Panc1 (cell line): ENCODE data around the gene ZBTB7B. TPM values are rescaled to one million over a fixed set of nuclear protein-coding genes. Genes with fewer than 3 reads are reported as not detected.

Experiments
- ATAC-seq: fragments of 200-7000 bp; cut with Tn5 transposase; 2 replicates; pipeline ENCODE4 v1.9.1; 2020; ENCODE audit warnings: mild to moderate bottlenecking, moderate library complexity
- BruUV-seq: library from RNA; stranded (reverse); fragments of 400-500 nt; replicated peaks from 2 replicates; lab custom pipeline; 2021; lab: Mats Ljungman, UMichigan
- CTCF ChIA-PET: fragments of 300-600 bp; sonication (Branson Sonifier 250); formaldehyde crosslinking; loops from one replicate; lab custom pipeline; 2022; ENCODE audit warnings: antibody characterized with exemption; lab: Charles Lee
- POLR2A ChIA-PET: fragments of 300-600 bp; sonication (Branson Sonifier 250); formaldehyde crosslinking; loops from one replicate; lab custom pipeline; 2022; ENCODE audit warnings: antibody characterized with exemption; lab: Charles Lee
- DNase-seq: peaks from one replicate; pipeline ENCODE4 v3.0.0-alpha.2; 2010; ENCODE audit warnings: low read depth, low spot score
- H3K27ac ChIP-seq: 2 replicates; pipeline ENCODE4 v1.5.1; 2011; ENCODE audit warnings: mild to moderate bottlenecking, low read length, inconsistent platforms
- H3K27me3 ChIP-seq: fragments of 200-500 bp; sonication (Bioruptor generic); 2 replicates; pipeline ENCODE4 v1.6.0; 2014; ENCODE audit warnings: low read length, inconsistent platforms; ENCODE audit not compliant: control insufficient read depth, insufficient read depth
- H3K36me3 ChIP-seq: fragments of 200-500 bp; sonication (Bioruptor generic); 2 replicates; pipeline ENCODE4 v1.5.1; 2014; ENCODE audit warnings: inconsistent platforms, mild to moderate bottlenecking, low read length, moderate library complexity; ENCODE audit not compliant: control insufficient read depth, insufficient read depth
- H3K4me1 ChIP-seq: 2 replicates; pipeline ENCODE4 v1.5.1; 2011; ENCODE audit warnings: inconsistent platforms, mild to moderate bottlenecking, low read length, moderate library complexity; ENCODE audit not compliant: control insufficient read depth, insufficient read depth
- H3K4me3 ChIP-seq, 2 experiments: 2 replicates each; pipeline ENCODE4 v1.5.1; 2011 to 2012; ENCODE audit warnings: low read depth in 2 of 2, low read length in 2 of 2, mild to moderate bottlenecking in 2 of 2, inconsistent platforms in 1 of 2, moderate library complexity in 1 of 2
- H3K9me3 ChIP-seq: fragments of 200-500 bp; sonication (Bioruptor generic); 2 replicates; pipeline ENCODE4 v1.5.1; 2014; ENCODE audit warnings: low read depth, mild to moderate bottlenecking, inconsistent platforms, low read length, moderate library complexity; ENCODE audit not compliant: control insufficient read depth, insufficient read depth
- CTCF ChIP-seq: fragments of 450-650 bp; IDR thresholded peaks from 2 replicates; pipeline ENCODE4 v1.5.1; 2017; ENCODE audit warnings: mild to moderate bottlenecking
- POLR2AphosphoS5 ChIP-seq: IDR thresholded peaks from 2 replicates; pipeline ENCODE4 v1.6.1; 2012; ENCODE audit warnings: mild to moderate bottlenecking, low read depth, low read length, moderate library complexity
- REST ChIP-seq, 2 experiments: IDR thresholded peaks; 2 replicates each; pipeline ENCODE4 v1.6.1; 2011 to 2012; ENCODE audit warnings: low read depth in 2 of 2, control low read depth in 1 of 2, low read length in 1 of 2, mild to moderate bottlenecking in 1 of 2, moderate library complexity in 1 of 2; ENCODE audit not compliant: insufficient read depth in 1 of 2
- SIN3A ChIP-seq: IDR thresholded peaks from 2 replicates; pipeline ENCODE4 v1.6.1; 2012; ENCODE audit warnings: low read depth, mild to moderate bottlenecking, low read length, moderate library complexity, borderline replicate concordance; ENCODE audit not compliant: insufficient read depth
- TCF7L2 ChIP-seq: IDR thresholded peaks from 2 replicates; pipeline ENCODE4 v1.6.1; 2011; ENCODE audit warnings: mild to moderate bottlenecking, low read depth, low read length, inconsistent platforms
- in situ Hi-C: cut with HindIII; loops from 2 replicates; pipeline ENCODE4 v1.10.0; 2016; ENCODE audit warnings: low sequenced_read_pairs, low pct_unique_long_range_greater_than_20kb
- intact Hi-C: fragments of 100-400 bp; cut with micrococcal nuclease; formaldehyde crosslinking; loops from one replicate; pipeline ENCODE4 v1.10.0; 2022; ENCODE audit not compliant: unreplicated experiment
- total RNA-seq: library from RNA; stranded (reverse); gene quantifications from one replicate; pipeline ENCODE4 v1.2.1, GENCODE V29; 2021; ENCODE audit not compliant: unreplicated experiment

Gene ZBTB7B
- total RNA-seq, 1 experiment from 2014 or later, result 55.8 TPM

- H3K9me3 ChIP-seq, result no peaks in the 10 kb centered on the region
- intact Hi-C loops (loop anchor here (2.0 to 10.0 kb wide), 2 partner anchors 105 to 391 kb away; partner anchors contain the start of gene CHRNB2), in situ Hi-C loops (no loop called here)
- no peak for DNase-seq
- no TSS peak for BruUV-seq
- ATAC-seq, result peak; percentile 90
- POLR2A ChIA-PET, result interaction anchor here (0.6 to 1.3 kb wide), 5 partner anchors 18 to 201 kb away, joined by 3 to 9 read pairs (median 3); partner anchors contain the start of gene PMVK
- H3K36me3 ChIP-seq, result peaks cover 2% of the 10 kb centered on the region; the same call in 1 of the 2 replicates
- TF ChIP-seq SIN3A, result no peak
- no peak for TF ChIP-seq REST (IDR thresholded peaks at IDR 0.05; ENCODE audit: insufficient read depth in 1 of 2, low read depth in 2 of 2, low read length in 1 of 2)
- TF ChIP-seq POLR2AphosphoS5, result no peak
- TF ChIP-seq CTCF, result no peak
- TF ChIP-seq TCF7L2, result no peak
- CTCF ChIA-PET, result no interaction called here
- H3K27ac ChIP-seq, result peak within 1 kb of the TSS; percentile 83
- no peaks in the 10 kb centered on the region for H3K27me3 ChIP-seq
- peaks cover 32% of the 10 kb centered on the region for H3K4me1 ChIP-seq
- H3K4me3 ChIP-seq, result peak within 1 kb of the TSS; percentile 78 to 93
Observed at GRCh38 chr1:154955718-154956543, 46.7 kb upstream of the ZBTB7B start, which contains the start of gene PBXIP1. Gene PBXIP1 (minus strand): TSS chr1:154956099. CDS start chr1:154953721, 2,378 bp downstream.

GRCh38 chr1:154956544-154956941 is 46.1 kb upstream of the ZBTB7B start:
- CTCF ChIA-PET, result no interaction called here
- TF ChIP-seq CTCF (no peak), POLR2AphosphoS5 (peak; percentile 47; the same call in 1 of the 2 replicates), TCF7L2 (no peak), SIN3A (0 out of 2 replicates have a peak, but pooled peaks have one; percentile 21)
- BruUV-seq, result no TSS peak

More at GRCh38 chr1:154956544-154956941, 46.1 kb upstream of the ZBTB7B start:
- POLR2A ChIA-PET, result interaction anchor here (0.6 to 1.1 kb wide), 2 partner anchors 17 to 201 kb away, joined by 3 to 6 read pairs; no protein-coding TSS in a partner anchor
- Histone ChIP-seq H3K27ac (peak overlapping the region; percentile 83), H3K4me1 (peaks cover 32% of the 10 kb centered on the region), H3K36me3 (peaks cover 3% of the 10 kb centered on the region; the same call in 1 of the 2 replicates), H3K27me3 (no peaks in the 10 kb centered on the region), H3K4me3 (peak overlapping the region; percentile 78 to 93), H3K9me3 (no peaks in the 10 kb centered on the region)
- DNase-seq, result no peak
- intact Hi-C loops (loop anchor here (2.0 to 10.0 kb wide), 2 partner anchors 104 to 392 kb away; partner anchors contain the start of gene CHRNB2), in situ Hi-C loops (no loop called here)
- ATAC-seq, result peak; percentile 7; the same call in 1 of the 2 replicates
